T1000 (cell line): Measurements from ENCODE around the gene RAVER2.
"Not testable (repeated sequence)": the region's sequence is repeated elsewhere in the genome, so short reads cannot be mapped to it uniquely, and the experiment has no call there.

Experiments
- DNase-seq: peaks from one replicate; lab custom pipeline; 2025; ENCODE audit warnings: mixed read lengths; lab: John Stamatoyannopoulos, UW

The RAVER2 gene

GRCh38 chr1:64814427-64814826 lies 69.6 kb downstream of the RAVER2 start:
- DNase-seq, result no peak

GRCh38 chr1:64817364-64817763 lies 72.5 kb downstream of the RAVER2 start:
- not testable (repeated sequence) for DNase-seq

GRCh38 chr1:64820572-64820971 lies 75.7 kb downstream of the RAVER2 start:
- not testable (repeated sequence) for DNase-seq

- DNase-seq, result no peak
Measured at GRCh38 chr1:64822621-64823020, 77.7 kb downstream of the RAVER2 start.

GRCh38 chr1:64823691-64824476 lies 79.0 kb downstream of the RAVER2 start:
- DNase-seq, result peak; percentile 50

GRCh38 chr1:64826991-64827390 lies 82.1 kb downstream of the RAVER2 start:
- no peak for DNase-seq

- DNase-seq, result no peak
Measured at GRCh38 chr1:64828829-64829228, 84.0 kb downstream of the RAVER2 start.

GRCh38 chr1:64829411-64830029 lies 84.6 kb downstream of the RAVER2 start:
- DNase-seq, result no peak

- DNase-seq, result no peak
Measured at GRCh38 chr1:64830030-64830651, 85.3 kb downstream of the RAVER2 start.

GRCh38 chr1:64834734-64835133 lies 89.9 kb downstream of the RAVER2 start:
- no peak for DNase-seq

GRCh38 chr1:64836802-64837201 lies 91.9 kb downstream of the RAVER2 start:
- DNase-seq, result no peak

- no peak for DNase-seq
Measured at GRCh38 chr1:64838486-64838885, 93.6 kb downstream of the RAVER2 start.

- no peak for DNase-seq
Measured at GRCh38 chr1:64839261-64839660, 94.4 kb downstream of the RAVER2 start.

GRCh38 chr1:64839732-64840405 lies 95.0 kb downstream of the RAVER2 start:
- DNase-seq, result no peak

GRCh38 chr1:64841330-64842065 lies 96.6 kb downstream of the RAVER2 start:
- no peak for DNase-seq

GRCh38 chr1:64842224-64842623 lies 97.3 kb downstream of the RAVER2 start:
- DNase-seq, result no peak

- DNase-seq, result no peak
Measured at GRCh38 chr1:64843675-64844074, 98.8 kb downstream of the RAVER2 start.

GRCh38 chr1:64844175-64844574 lies 99.3 kb downstream of the RAVER2 start:
- DNase-seq, result no peak

- no peak for DNase-seq
Measured at GRCh38 chr1:64844609-64845008, 99.7 kb downstream of the RAVER2 start.

GRCh38 chr1:64845831-64846425 lies 101.1 kb downstream of the RAVER2 start:
- no peak for DNase-seq
